Upper lobe of left lung (tissue), 6 donors: ENCODE measurements around the gene DNAJC22. TPM values are rescaled to one million over a fixed set of nuclear protein-coding genes. Genes with fewer than 3 reads are reported as not detected.

ENCODE experiments used
- ATAC-seq, 2 donors: fragments of 200-7000 bp; cut with Tn5 transposase; one replicate each; pipeline ENCODE4 v1.9.1; 2022; ENCODE audit warnings: mild to moderate bottlenecking in 2 of 2, moderate library complexity in 2 of 2; ENCODE audit not compliant: low FRiP score in 2 of 2
- DNase-seq, 2 donors: peaks; one replicate each; pipeline ENCODE4 v3.0.0-alpha.2; 2019 to 2020
- H3K27ac ChIP-seq, 4 donors: fragments of 200-600 bp; sonication (generic); one replicate each; pipeline ENCODE4 v1.5.1; 2016 to 2019
- H3K27me3 ChIP-seq, 4 donors: fragments of 200-600 bp; sonication (generic); one replicate each; pipeline ENCODE4 v1.5.1; 2017 to 2019
- H3K36me3 ChIP-seq, 4 donors: fragments of 200-600 bp; sonication (generic); one replicate each; pipeline ENCODE4 v1.5.1; 2016 to 2019
- H3K4me1 ChIP-seq, 4 donors: fragments of 200-600 bp; sonication (generic); one replicate each; pipeline ENCODE4 v1.5.1; 2018 to 2019
- H3K4me3 ChIP-seq, 4 donors: fragments of 200-600 bp; sonication (generic); one replicate each; pipeline ENCODE4 v1.5.1; 2017 to 2019; ENCODE audit warnings: mild to moderate bottlenecking in 2 of 4, moderate library complexity in 1 of 4
- H3K9me3 ChIP-seq, 4 donors: fragments of 200-600 bp; sonication (generic); one replicate each; pipeline ENCODE4 v1.5.1; 2018 to 2019
- EP300 ChIP-seq, 4 donors: sonication (generic); formaldehyde crosslinking; IDR thresholded peaks; one replicate each; pipeline ENCODE4 v1.5.1; 2017; ENCODE audit warnings: antibody characterized with exemption in 4 of 4, control low read depth in 2 of 4
- POLR2A ChIP-seq, 4 donors: fragments of 450-650 bp; IDR thresholded peaks; one replicate each; pipeline ENCODE4 v1.5.1; 2016 to 2017; ENCODE audit warnings: antibody characterized with exemption in 4 of 4, mild to moderate bottlenecking in 2 of 4
- POLR2AphosphoS5 ChIP-seq, 2 donors: sonication (generic); formaldehyde crosslinking; IDR thresholded peaks; one replicate each; pipeline ENCODE4 v1.5.1; 2017; ENCODE audit warnings: antibody characterized with exemption in 2 of 2
- WGBS, 2 donors: methylation state at CpG; one replicate each; pipeline ENCODE4 v1.1.5; 2017 to 2018; 5-methylcytosine and 5-hydroxymethylcytosine counted together
- total RNA-seq, 6 donors: library from RNA; depleted of rRNA in 4 of 6; stranded (reverse); fragments of >200 nt in 4 of 6; gene quantifications; one replicate each; pipeline versions ENCODE4 v1.1.0 to v1.2.1, GENCODE V29; 2016 to 2021
- TF ChIP-seq, protein P1 (sequence below), 6 experiments: fragments of 450-650 bp in 4 of 6; fragments of 200-600 bp in 2 of 6; sonication (generic) in 2 of 6; IDR thresholded peaks; one replicate each; pipeline ENCODE4 v1.5.1; 2016 to 2019; ENCODE audit warnings: antibody characterized with exemption in 6 of 6
- donor health status: DM: no; HTN: no; CAD: no; lungs with moderate emphysema.
- donor health status: DM: no; HTN: yes; CAD: no; lungs with severe emphysema.

Gene DNAJC22
- total RNA-seq, 6 donors from 2014 or later = 0.15 to 0.59 (median 0.38) TPM; not detected in 2

DNA sequence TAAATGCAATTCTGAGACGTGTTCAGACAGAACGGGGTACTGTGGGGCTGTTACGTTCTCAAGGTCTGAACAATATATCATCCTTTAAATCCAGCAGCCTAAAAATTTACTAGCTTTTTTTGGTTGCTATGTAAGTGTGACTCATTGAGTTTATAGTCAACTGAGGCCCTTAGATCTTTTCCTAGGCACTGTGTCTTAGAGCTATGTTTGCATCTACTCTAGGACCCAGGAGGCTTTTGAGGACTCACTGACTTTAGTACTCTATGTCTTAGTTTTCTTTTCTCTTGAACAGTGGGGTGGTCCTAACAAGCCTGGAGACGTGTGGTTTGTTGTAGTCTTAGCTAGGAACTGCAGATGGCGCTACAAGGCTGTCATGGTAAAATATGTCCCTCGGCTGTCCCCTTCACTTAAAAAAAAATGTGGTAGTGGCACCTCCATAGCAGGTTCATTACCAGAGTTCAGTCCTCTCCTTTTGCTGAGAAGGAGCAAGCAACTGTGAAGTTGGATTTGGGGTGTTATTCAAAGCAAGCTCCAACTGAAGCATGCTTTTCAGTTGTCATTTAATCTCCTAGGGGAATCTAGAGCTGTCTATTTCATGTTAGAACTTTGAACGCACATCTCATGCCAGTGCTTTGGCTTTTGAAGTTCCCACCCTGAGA, 11.9 kb downstream of the DNAJC22 start:
- H3K9me3 ChIP-seq = no peaks in the 10 kb centered on the region
- 21 to 25% methylated on average over 7 of the region's 7 CpGs for WGBS, 2 donors
- peaks cover 0 to 6% (median 0%) of the 10 kb centered on the region in 4 donors for H3K4me1 ChIP-seq
- ATAC-seq (peak; percentile 77 to 89), DNase-seq (no peak)
- no peak overlapping the region for H3K4me3 ChIP-seq
- no peaks in the 10 kb centered on the region for H3K27me3 ChIP-seq
- H3K36me3 ChIP-seq = no peaks in the 10 kb centered on the region
- H3K27ac ChIP-seq = no peak overlapping the region
- TF ChIP-seq POLR2A (IDR thresholded peaks at IDR 0.05) (no peak), POLR2AphosphoS5 (IDR thresholded peaks at IDR 0.05) (no peak), EP300 (IDR thresholded peaks at IDR 0.05) (no peak)
- TF ChIP-seq, protein P1, sequence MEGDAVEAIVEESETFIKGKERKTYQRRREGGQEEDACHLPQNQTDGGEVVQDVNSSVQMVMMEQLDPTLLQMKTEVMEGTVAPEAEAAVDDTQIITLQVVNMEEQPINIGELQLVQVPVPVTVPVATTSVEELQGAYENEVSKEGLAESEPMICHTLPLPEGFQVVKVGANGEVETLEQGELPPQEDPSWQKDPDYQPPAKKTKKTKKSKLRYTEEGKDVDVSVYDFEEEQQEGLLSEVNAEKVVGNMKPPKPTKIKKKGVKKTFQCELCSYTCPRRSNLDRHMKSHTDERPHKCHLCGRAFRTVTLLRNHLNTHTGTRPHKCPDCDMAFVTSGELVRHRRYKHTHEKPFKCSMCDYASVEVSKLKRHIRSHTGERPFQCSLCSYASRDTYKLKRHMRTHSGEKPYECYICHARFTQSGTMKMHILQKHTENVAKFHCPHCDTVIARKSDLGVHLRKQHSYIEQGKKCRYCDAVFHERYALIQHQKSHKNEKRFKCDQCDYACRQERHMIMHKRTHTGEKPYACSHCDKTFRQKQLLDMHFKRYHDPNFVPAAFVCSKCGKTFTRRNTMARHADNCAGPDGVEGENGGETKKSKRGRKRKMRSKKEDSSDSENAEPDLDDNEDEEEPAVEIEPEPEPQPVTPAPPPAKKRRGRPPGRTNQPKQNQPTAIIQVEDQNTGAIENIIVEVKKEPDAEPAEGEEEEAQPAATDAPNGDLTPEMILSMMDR (IDR thresholded peaks at IDR 0.05) = peak; percentile 62 to 79 (median 68)

DNA sequence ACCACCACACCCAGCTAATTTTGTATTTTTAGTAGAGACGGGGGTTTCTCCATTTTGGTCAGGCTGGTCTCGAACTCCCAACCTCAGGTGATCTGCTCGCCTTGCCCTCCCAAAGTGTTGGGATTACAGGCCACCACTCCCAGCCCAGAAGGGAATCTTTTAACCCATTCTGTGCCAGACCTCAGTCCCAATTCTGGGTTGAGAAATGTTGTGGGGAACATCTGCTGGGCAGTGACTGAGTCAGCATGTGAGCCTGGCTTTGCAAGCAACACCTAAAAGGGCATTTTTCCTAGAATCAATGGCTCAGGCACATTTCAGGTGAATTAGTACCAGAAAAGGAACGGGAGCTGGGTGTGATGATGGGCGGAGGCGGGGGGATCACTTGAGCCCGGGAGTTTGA, 13.0 kb downstream of the DNAJC22 start:
- ATAC-seq (no peak), DNase-seq (no peak)
- Histone ChIP-seq H3K9me3 (no peaks in the 10 kb centered on the region), H3K27me3 (no peaks in the 10 kb centered on the region), H3K27ac (no peak overlapping the region), H3K4me3 (no peak overlapping the region), H3K4me1 (peaks cover 0 to 6% (median 0%) of the 10 kb centered on the region in 4 donors), H3K36me3 (no peaks in the 10 kb centered on the region)
- WGBS, 2 donors = 84% methylated on average over 7 of the region's 7 CpGs
- TF ChIP-seq POLR2A (IDR thresholded peaks at IDR 0.05) (no peak), POLR2AphosphoS5 (IDR thresholded peaks at IDR 0.05) (no peak), EP300 (IDR thresholded peaks at IDR 0.05) (no peak)
- TF ChIP-seq, protein P1 (IDR thresholded peaks at IDR 0.05) = no peak

GRCh38 chr12:49362077-49362476, 15.4 kb downstream of the DNAJC22 start:
- H3K36me3 ChIP-seq = no peaks in the 10 kb centered on the region
- H3K27ac ChIP-seq = no peak overlapping the region
- DNase-seq = no peak
- ATAC-seq = no peak
- no peaks in the 10 kb centered on the region for H3K27me3 ChIP-seq
- H3K9me3 ChIP-seq = no peaks in the 10 kb centered on the region
- WGBS, 2 donors = 93 to 94% methylated on average over 1 of the region's 1 CpG
- TF ChIP-seq, protein P1 (IDR thresholded peaks at IDR 0.05) = no peak
- TF ChIP-seq EP300 (IDR thresholded peaks at IDR 0.05) (no peak), POLR2A (IDR thresholded peaks at IDR 0.05) (no peak), POLR2AphosphoS5 (IDR thresholded peaks at IDR 0.05) (no peak)
- no peak overlapping the region for H3K4me3 ChIP-seq
- H3K4me1 ChIP-seq = peaks cover 0 to 16% (median 10%) of the 10 kb centered on the region in 4 donors

- TF ChIP-seq POLR2A (IDR thresholded peaks at IDR 0.05) (no peak), POLR2AphosphoS5 (IDR thresholded peaks at IDR 0.05) (no peak), EP300 (IDR thresholded peaks at IDR 0.05) (no peak)
- TF ChIP-seq, protein P1 (IDR thresholded peaks at IDR 0.05) = no peak
- 73 to 89% methylated on average over 1 of the region's 1 CpG for WGBS, 2 donors
- Histone ChIP-seq H3K4me3 (no peak overlapping the region), H3K27ac (no peak overlapping the region), H3K9me3 (no peaks in the 10 kb centered on the region), H3K36me3 (no peaks in the 10 kb centered on the region), H3K27me3 (no peaks in the 10 kb centered on the region), H3K4me1 (peaks cover 16 to 29% (median 17%) of the 10 kb centered on the region in 4 donors)
- DNase-seq = no peak
- no peak for ATAC-seq
Measured at GRCh38 chr12:49364989-49365388, 18.3 kb downstream of the DNAJC22 start.

- Histone ChIP-seq H3K4me1 (peaks cover 16 to 29% (median 17%) of the 10 kb centered on the region in 4 donors), H3K27ac (peak overlapping the region in 1 of 4 donors; percentile 96), H3K27me3 (no peaks in the 10 kb centered on the region), H3K4me3 (peak overlapping the region in 2 of 4 donors; percentile 92 to 94), H3K36me3 (no peaks in the 10 kb centered on the region), H3K9me3 (no peaks in the 10 kb centered on the region)
- DNase-seq (no peak), ATAC-seq (no peak)
- TF ChIP-seq, protein P1 (IDR thresholded peaks at IDR 0.05) = no peak
- TF ChIP-seq POLR2A (IDR thresholded peaks at IDR 0.05) = no peak
- no peak for TF ChIP-seq POLR2AphosphoS5 (IDR thresholded peaks at IDR 0.05)
- no peak for TF ChIP-seq EP300 (IDR thresholded peaks at IDR 0.05)
- 77 to 79% methylated on average over 5 of the region's 5 CpGs for WGBS, 2 donors
Measured at GRCh38 chr12:49365542-49365941, 18.9 kb downstream of the DNAJC22 start.
